ENCODE data around the gene BRD8. TPM values are rescaled to one million over a fixed set of nuclear protein-coding genes. Genes with fewer than 3 reads are reported as not detected.

BRD8 gene
- total RNA-seq, 1 donor = 51.0 TPM

- Histone ChIP-seq H4K20me1 (ENCODE audit: insufficient read depth, low read length) (peaks cover 5% of the 10 kb centered on the region), H3K36me3 (ENCODE audit: insufficient read depth, low read length) (peaks cover 58% of the 10 kb centered on the region), H3K79me2 (ENCODE audit: insufficient read depth, low read length) (peaks cover 61% of the 10 kb centered on the region), H3K4me3 (ENCODE audit: insufficient read depth, low read length) (peak overlapping the region; percentile 80), H3K27me3 (ENCODE audit: insufficient read depth, low read length) (no peaks in the 10 kb centered on the region), H2AFZ (ENCODE audit: low read length) (peak overlapping the region; percentile 85), H3K27ac (ENCODE audit: low read depth, low read length) (peak overlapping the region; percentile 40), H3K4me1 (ENCODE audit: insufficient read depth, low read length) (peaks cover 24% of the 10 kb centered on the region), H3K4me2 (ENCODE audit: insufficient read depth, low read length) (peak overlapping the region; percentile 94), H3K9me3 (ENCODE audit: low read depth, low read length) (no peaks in the 10 kb centered on the region)
- no peak for DNase-seq (ENCODE audit: insufficient read length, low spot score, missing footprints)
- no peak for TF ChIP-seq CTCF (IDR thresholded peaks at IDR 0.05; ENCODE audit: extremely low read depth, low read depth, low read length)
These were observed 937 bp upstream of the BRD8 start for GRCh38 chr5:138179277-138179857.

- Histone ChIP-seq H2AFZ (ENCODE audit: low read length) (peak overlapping the region; percentile 98), H3K4me1 (ENCODE audit: insufficient read depth, low read length) (peaks cover 24% of the 10 kb centered on the region), H3K4me3 (ENCODE audit: insufficient read depth, low read length) (peak overlapping the region; percentile 80), H3K27ac (ENCODE audit: low read depth, low read length) (peak overlapping the region; percentile 89), H4K20me1 (ENCODE audit: insufficient read depth, low read length) (peaks cover 10% of the 10 kb centered on the region), H3K9me3 (ENCODE audit: low read depth, low read length) (no peaks in the 10 kb centered on the region), H3K4me2 (ENCODE audit: insufficient read depth, low read length) (peak overlapping the region; percentile 94), H3K36me3 (ENCODE audit: insufficient read depth, low read length) (peaks cover 58% of the 10 kb centered on the region), H3K27me3 (ENCODE audit: insufficient read depth, low read length) (no peaks in the 10 kb centered on the region), H3K79me2 (ENCODE audit: insufficient read depth, low read length) (peaks cover 70% of the 10 kb centered on the region)
- no peak for DNase-seq (ENCODE audit: insufficient read length, low spot score, missing footprints)
- TF ChIP-seq CTCF (IDR thresholded peaks at IDR 0.05; ENCODE audit: extremely low read depth, low read depth, low read length) = no peak
These were observed 402 bp downstream of the BRD8 start for GRCh38 chr5:138177941-138178515.

GRCh38 chr5:138170299-138170698 lies 8.1 kb downstream of the BRD8 start:
- Histone ChIP-seq H3K4me1 (ENCODE audit: insufficient read depth, low read length) (no peaks in the 10 kb centered on the region), H3K27me3 (ENCODE audit: insufficient read depth, low read length) (no peaks in the 10 kb centered on the region), H4K20me1 (ENCODE audit: insufficient read depth, low read length) (peaks cover 6% of the 10 kb centered on the region), H3K27ac (ENCODE audit: low read depth, low read length) (no peak overlapping the region), H3K79me2 (ENCODE audit: insufficient read depth, low read length) (peaks cover 17% of the 10 kb centered on the region), H3K4me3 (ENCODE audit: insufficient read depth, low read length) (no peak overlapping the region), H3K4me2 (ENCODE audit: insufficient read depth, low read length) (no peak overlapping the region), H2AFZ (ENCODE audit: low read length) (no peak overlapping the region), H3K9me3 (ENCODE audit: low read depth, low read length) (no peaks in the 10 kb centered on the region), H3K36me3 (ENCODE audit: insufficient read depth, low read length) (peaks cover 92% of the 10 kb centered on the region)
- no peak for DNase-seq (ENCODE audit: insufficient read length, low spot score, missing footprints)
- TF ChIP-seq CTCF (IDR thresholded peaks at IDR 0.05; ENCODE audit: extremely low read depth, low read depth, low read length) = no peak

- Histone ChIP-seq H3K4me3 (ENCODE audit: insufficient read depth, low read length) (no peak overlapping the region), H3K27ac (ENCODE audit: low read depth, low read length) (no peak overlapping the region), H4K20me1 (ENCODE audit: insufficient read depth, low read length) (peaks cover 6% of the 10 kb centered on the region), H3K36me3 (ENCODE audit: insufficient read depth, low read length) (peaks cover 93% of the 10 kb centered on the region), H3K79me2 (ENCODE audit: insufficient read depth, low read length) (peaks cover 7% of the 10 kb centered on the region), H2AFZ (ENCODE audit: low read length) (no peak overlapping the region), H3K4me2 (ENCODE audit: insufficient read depth, low read length) (no peak overlapping the region), H3K27me3 (ENCODE audit: insufficient read depth, low read length) (no peaks in the 10 kb centered on the region), H3K4me1 (ENCODE audit: insufficient read depth, low read length) (no peaks in the 10 kb centered on the region), H3K9me3 (ENCODE audit: low read depth, low read length) (no peaks in the 10 kb centered on the region)
- TF ChIP-seq CTCF (IDR thresholded peaks at IDR 0.05; ENCODE audit: extremely low read depth, low read depth, low read length) = no peak
- DNase-seq (ENCODE audit: insufficient read length, low spot score, missing footprints) = no peak
These were observed 9.3 kb downstream of the BRD8 start for GRCh38 chr5:138169124-138169523.
